Calu3 (cell line): ENCODE results near the gene NCOA7. TPM values are rescaled to one million over a fixed set of nuclear protein-coding genes. Genes with fewer than 3 reads are reported as not detected.
A peak's percentile ranks its signal among the peaks of the same experiment; 100 is the strongest.

Experiments
- BruUV-seq: library from RNA; stranded (reverse); fragments of 400-500 nt; replicated peaks from 2 replicates; lab custom pipeline; 2021; lab: Mats Ljungman, UMichigan
- CTCF ChIA-PET: fragments of 300-600 bp; sonication (Branson Sonifier 250); formaldehyde crosslinking; loops from one replicate; lab custom pipeline; 2022; ENCODE audit warnings: antibody characterized with exemption; lab: Charles Lee
- DNase-seq: peaks from one replicate; pipeline ENCODE4 v3.0.0; 2022
- H3K27ac Mint-ChIP-seq: one replicate; pipeline ENCODE4 v1.8.0; 2022; ENCODE audit warnings: mixed read lengths; ENCODE audit not compliant: unreplicated experiment
- H3K27me3 Mint-ChIP-seq: one replicate; pipeline ENCODE4 v1.8.0; 2022; ENCODE audit warnings: mixed read lengths; ENCODE audit not compliant: unreplicated experiment
- H3K36me3 Mint-ChIP-seq: one replicate; pipeline ENCODE4 v1.8.0; 2022; ENCODE audit warnings: mild to moderate bottlenecking, moderate library complexity, mixed read lengths; ENCODE audit not compliant: insufficient read depth, unreplicated experiment
- H3K4me1 Mint-ChIP-seq: one replicate; pipeline ENCODE4 v1.8.0; 2022; ENCODE audit warnings: mild to moderate bottlenecking, low read depth, mixed read lengths; ENCODE audit not compliant: unreplicated experiment
- H3K4me3 Mint-ChIP-seq: one replicate; pipeline ENCODE4 v1.8.0; 2022; ENCODE audit warnings: mild to moderate bottlenecking, low read depth, moderate library complexity, mixed read lengths; ENCODE audit not compliant: unreplicated experiment
- H3K9me3 Mint-ChIP-seq: one replicate; pipeline ENCODE4 v1.8.0; 2022; ENCODE audit warnings: low read depth, mixed read lengths; ENCODE audit not compliant: unreplicated experiment
- intact Hi-C: fragments of 100-400 bp; cut with micrococcal nuclease; formaldehyde crosslinking; loops from one replicate; pipeline ENCODE4 v1.10.0; 2022; ENCODE audit not compliant: unreplicated experiment
- total RNA-seq: library from RNA; stranded (reverse); gene quantifications from 2 replicates; pipeline ENCODE4 v1.2.3, GENCODE V29; 2022
- TF ChIP-seq, protein P1 (sequence below): fragments of 200-600 bp; IDR thresholded peaks from one replicate; pipeline ENCODE4 v1.8.0; 2022; ENCODE audit warnings: antibody characterized with exemption; ENCODE audit not compliant: unreplicated experiment

The NCOA7 gene
- total RNA-seq, 1 experiment from 2014 or later, result 102 TPM

DNA sequence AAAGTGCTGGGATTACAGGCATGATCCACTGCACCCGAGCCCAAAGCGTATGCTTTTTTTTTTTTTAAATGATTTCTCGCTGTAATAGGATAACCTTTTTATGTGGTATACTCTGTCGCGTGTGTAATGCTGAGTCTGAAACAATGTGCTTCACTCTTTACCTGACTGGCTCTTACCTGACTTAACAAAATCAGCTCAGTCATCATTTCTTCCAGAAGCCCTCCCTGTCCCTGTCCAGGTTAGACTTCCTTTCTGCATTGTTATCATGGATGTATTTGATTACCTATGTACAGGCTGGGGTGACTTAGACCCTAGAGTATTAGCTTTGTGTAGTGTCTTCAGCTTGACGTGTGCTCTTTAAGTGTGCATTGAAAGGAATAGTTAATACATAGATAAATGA is 67.1 kb downstream of the NCOA7 start:
- H3K4me3 Mint-ChIP-seq, result no peak overlapping the region
- DNase-seq, result no peak
- TF ChIP-seq, protein P1, sequence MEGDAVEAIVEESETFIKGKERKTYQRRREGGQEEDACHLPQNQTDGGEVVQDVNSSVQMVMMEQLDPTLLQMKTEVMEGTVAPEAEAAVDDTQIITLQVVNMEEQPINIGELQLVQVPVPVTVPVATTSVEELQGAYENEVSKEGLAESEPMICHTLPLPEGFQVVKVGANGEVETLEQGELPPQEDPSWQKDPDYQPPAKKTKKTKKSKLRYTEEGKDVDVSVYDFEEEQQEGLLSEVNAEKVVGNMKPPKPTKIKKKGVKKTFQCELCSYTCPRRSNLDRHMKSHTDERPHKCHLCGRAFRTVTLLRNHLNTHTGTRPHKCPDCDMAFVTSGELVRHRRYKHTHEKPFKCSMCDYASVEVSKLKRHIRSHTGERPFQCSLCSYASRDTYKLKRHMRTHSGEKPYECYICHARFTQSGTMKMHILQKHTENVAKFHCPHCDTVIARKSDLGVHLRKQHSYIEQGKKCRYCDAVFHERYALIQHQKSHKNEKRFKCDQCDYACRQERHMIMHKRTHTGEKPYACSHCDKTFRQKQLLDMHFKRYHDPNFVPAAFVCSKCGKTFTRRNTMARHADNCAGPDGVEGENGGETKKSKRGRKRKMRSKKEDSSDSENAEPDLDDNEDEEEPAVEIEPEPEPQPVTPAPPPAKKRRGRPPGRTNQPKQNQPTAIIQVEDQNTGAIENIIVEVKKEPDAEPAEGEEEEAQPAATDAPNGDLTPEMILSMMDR, result no peak
- no peaks in the 10 kb centered on the region for H3K27me3 Mint-ChIP-seq
- CTCF ChIA-PET, result interaction anchor here (0.7 to 1.0 kb wide), 4 partner anchors 61 to 99 kb away, joined by 3 to 5 read pairs (median 3); partner anchors contain the start of gene HINT3
- no peaks in the 10 kb centered on the region for H3K36me3 Mint-ChIP-seq
- H3K4me1 Mint-ChIP-seq, result peaks cover 21% of the 10 kb centered on the region
- no TSS peak for BruUV-seq
- intact Hi-C loops, result loop anchor here (5.0 kb wide), 2 partner anchors 64 to 114 kb away; no protein-coding TSS in a partner anchor
- peaks cover 2% of the 10 kb centered on the region for H3K9me3 Mint-ChIP-seq
- H3K27ac Mint-ChIP-seq, result no peak overlapping the region

DNA sequence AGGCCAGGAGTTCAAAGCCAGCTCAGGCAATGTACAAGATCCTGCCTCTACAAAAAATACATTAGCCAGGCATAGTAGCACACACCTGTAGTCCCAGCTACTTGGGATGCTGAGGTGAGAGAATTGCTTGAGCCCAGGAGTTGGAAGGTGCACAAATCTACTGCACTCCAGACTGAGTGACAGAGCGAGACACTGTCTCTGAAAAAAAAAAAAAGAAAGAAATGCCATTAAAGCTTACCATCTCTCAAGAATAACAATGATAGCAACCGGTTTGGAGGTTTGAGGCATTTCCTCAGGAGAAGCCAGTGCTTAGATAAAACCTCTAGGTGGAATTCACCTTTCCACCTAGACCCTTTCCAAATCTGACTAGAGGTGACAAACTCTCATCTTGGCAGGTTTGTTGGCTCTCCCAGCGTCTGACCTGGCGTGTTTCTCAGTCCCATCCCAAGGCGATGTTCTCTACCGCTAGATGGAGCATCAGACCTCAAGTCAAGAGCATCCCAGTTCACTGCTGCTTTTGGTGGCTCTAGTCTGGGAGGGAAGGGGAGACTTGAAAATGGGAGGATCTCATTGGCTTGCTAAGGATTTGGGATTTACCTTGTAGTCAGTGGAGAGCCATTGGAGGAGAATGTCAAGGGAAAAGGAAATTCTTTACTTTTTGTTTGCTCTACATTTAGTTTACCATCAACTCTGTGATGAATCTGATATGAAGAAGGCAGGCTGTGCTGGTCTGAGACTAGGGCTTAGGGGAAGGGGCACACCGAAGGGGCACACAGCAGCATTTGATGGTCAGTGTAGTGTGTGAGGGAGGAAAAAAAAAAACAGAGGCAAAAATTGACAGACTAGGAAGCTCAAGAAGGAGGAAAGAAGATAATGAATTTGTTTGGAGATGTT is 67.9 kb downstream of the NCOA7 start:
- peak overlapping the region; percentile 64 for H3K27ac Mint-ChIP-seq
- BruUV-seq, result no TSS peak
- no peaks in the 10 kb centered on the region for H3K27me3 Mint-ChIP-seq
- intact Hi-C loops, result loop anchor here (5.0 kb wide), 2 partner anchors 64 to 114 kb away; no protein-coding TSS in a partner anchor
- no peak overlapping the region for H3K4me3 Mint-ChIP-seq
- peaks cover 13% of the 10 kb centered on the region for H3K4me1 Mint-ChIP-seq
- DNase-seq, result peak; percentile 60
- TF ChIP-seq, protein P1, result peak; percentile 44
- H3K36me3 Mint-ChIP-seq, result no peaks in the 10 kb centered on the region
- H3K9me3 Mint-ChIP-seq, result no peaks in the 10 kb centered on the region
- CTCF ChIA-PET, result interaction anchor here (0.7 to 1.0 kb wide), 4 partner anchors 60 to 98 kb away, joined by 3 to 5 read pairs (median 3); partner anchors contain the start of gene HINT3

DNA sequence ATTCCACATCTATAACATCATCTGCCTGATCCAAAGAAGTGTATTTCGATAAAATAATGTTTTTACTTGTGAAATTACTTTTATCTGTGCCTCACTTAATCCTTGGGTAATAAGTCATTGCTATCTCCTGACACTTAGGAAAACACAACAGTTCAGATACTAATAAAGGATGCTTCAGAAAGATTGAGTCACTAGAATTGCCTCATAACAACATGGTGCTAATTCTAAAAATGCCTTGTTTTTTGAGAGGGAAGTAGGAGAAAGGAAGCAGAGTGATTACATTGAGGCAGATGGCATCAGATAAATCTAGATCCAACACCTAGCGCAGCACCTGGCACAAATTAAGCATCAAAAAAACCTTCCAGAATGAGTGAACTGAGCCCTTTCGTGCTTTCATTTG is 69.0 kb downstream of the NCOA7 start:
- Mint-ChIP-seq H3K4me3 (no peak overlapping the region), H3K4me1 (peaks cover 11% of the 10 kb centered on the region), H3K9me3 (no peaks in the 10 kb centered on the region), H3K27ac (no peak overlapping the region), H3K36me3 (no peaks in the 10 kb centered on the region), H3K27me3 (no peaks in the 10 kb centered on the region)
- CTCF ChIA-PET, result no interaction called here
- BruUV-seq, result no TSS peak
- intact Hi-C loops, result loop anchor here (5.0 kb wide), 2 partner anchors 63 to 113 kb away; no protein-coding TSS in a partner anchor
- TF ChIP-seq, protein P1, result no peak
- no peak for DNase-seq

- H3K36me3 Mint-ChIP-seq, result no peaks in the 10 kb centered on the region
- H3K27ac Mint-ChIP-seq, result no peak overlapping the region
- TF ChIP-seq, protein P1, result no peak
- no TSS peak for BruUV-seq
- intact Hi-C loops, result no loop called here
- DNase-seq, result no peak
- no peak overlapping the region for H3K4me3 Mint-ChIP-seq
- H3K27me3 Mint-ChIP-seq, result no peaks in the 10 kb centered on the region
- CTCF ChIA-PET, result interaction anchor here (0.5 to 1.3 kb wide), 3 partner anchors 51 to 126 kb away, joined by 3 to 4 read pairs (median 4); no protein-coding TSS in a partner anchor
- peaks cover 11% of the 10 kb centered on the region for H3K4me1 Mint-ChIP-seq
- no peaks in the 10 kb centered on the region for H3K9me3 Mint-ChIP-seq
These were observed 72.3 kb downstream of the NCOA7 start for GRCh38 chr6:125863023-125863422.
